Spleen (tissue), 11 donors: ENCODE measurements around the gene INSL3. TPM values are rescaled to one million over a fixed set of nuclear protein-coding genes. Genes with fewer than 3 reads are reported as not detected.

Experiments
- DNase-seq: peaks from one replicate; pipeline ENCODE4 v3.0.0-alpha.2; 2020
- H3K27ac ChIP-seq, 8 donors: fragments of 200-600 bp; sonication (generic) in 7 of 8; 1 replicate in 4 of 8; 2 replicates in 4 of 8; pipeline versions ENCODE4 v1.5.0 to v1.8.0; 2016 to 2021; ENCODE audit warnings: inconsistent platforms in 4 of 8, mild to moderate bottlenecking in 4 of 8, moderate library complexity in 1 of 8
- H3K27me3 ChIP-seq, 7 donors: fragments of 200-600 bp; sonication (generic) in 6 of 7; replicated peaks in 1 of 7; 1 replicate in 4 of 7; 2 replicates in 3 of 7; pipeline versions ENCODE4 v1.5.0 to v1.8.0; 2016 to 2021; ENCODE audit warnings: inconsistent platforms in 3 of 7, mild to moderate bottlenecking in 1 of 7
- H3K36me3 ChIP-seq, 6 donors: fragments of 200-600 bp; sonication (generic) in 5 of 6; 1 replicate in 4 of 6; 2 replicates in 2 of 6; pipeline versions ENCODE4 v1.5.0 to v1.8.0; 2016 to 2021; ENCODE audit warnings: inconsistent platforms in 2 of 6
- H3K4me1 ChIP-seq, 6 donors: fragments of 200-600 bp; sonication (generic) in 5 of 6; 1 replicate in 3 of 6; 2 replicates in 3 of 6; pipeline versions ENCODE4 v1.5.0 to v1.8.0; 2016 to 2021; ENCODE audit warnings: inconsistent platforms in 3 of 6
- H3K4me3 ChIP-seq, 8 donors: fragments of 200-600 bp; sonication (generic) in 7 of 8; 1 replicate in 4 of 8; 2 replicates in 4 of 8; pipeline versions ENCODE4 v1.5.0 to v1.8.0; 2016 to 2021; ENCODE audit warnings: inconsistent platforms in 4 of 8, mild to moderate bottlenecking in 4 of 8, moderate library complexity in 2 of 8
- H3K9me3 ChIP-seq, 8 donors: fragments of 200-600 bp; sonication (generic) in 7 of 8; 1 replicate in 4 of 8; 2 replicates in 4 of 8; pipeline versions ENCODE4 v1.5.0 to v1.8.0; 2016 to 2021; ENCODE audit warnings: inconsistent platforms in 4 of 8
- POLR2A ChIP-seq, 3 donors: fragments of 450-650 bp; IDR thresholded peaks; one replicate each; pipeline ENCODE4 v1.5.1; 2017; ENCODE audit warnings: antibody characterized with exemption in 3 of 3, mild to moderate bottlenecking in 1 of 3
- POLR2AphosphoS5 ChIP-seq, 3 donors: sonication (generic); formaldehyde crosslinking; IDR thresholded peaks; one replicate each; pipeline ENCODE4 v1.5.1; 2017; ENCODE audit warnings: antibody characterized with exemption in 3 of 3
- WGBS, 5 donors: extraction: QIAGEN DNeasy Blood & Tissue Kit in 3 of 5; methylation state at CpG; one replicate each; pipeline versions ENCODE4 v1.1.5 to v1.1.7; 2013 to 2018; 5-methylcytosine and 5-hydroxymethylcytosine counted together
- intact Hi-C: fragments of 100-400 bp; cut with DNase I; formaldehyde crosslinking; loops from one replicate; pipeline ENCODE4 v1.15.0; 2023; ENCODE audit warnings: low total_unique reads
- polyA plus RNA-seq, 3 donors: library from polyadenylated mRNA; stranded (reverse); fragments of 200-250 nt; gene quantifications; one replicate each; pipeline ENCODE4 v1.2.1, GENCODE V29; 2013
- total RNA-seq, 7 donors: library from RNA; depleted of rRNA in 3 of 7; stranded (reverse); fragments of >200 nt in 3 of 7; fragmentation: NEBNext Ultra II Directional in 4 of 7; extraction: Animal tissue kit (Norgen Biotek cat#: 25700) in 4 of 7; gene quantifications; one replicate each; pipeline versions ENCODE4 v1.1.0 to v1.2.1, GENCODE V29; 2016 to 2021
- TF ChIP-seq, protein P1 (sequence below), 11 experiments: fragments of 200-600 bp in 7 of 11; fragments of 450-650 bp in 4 of 11; sonication (generic) in 4 of 11; IDR thresholded peaks in 8 of 11; conservative IDR thresholded peaks in 3 of 11; 1 replicate in 7 of 11; 2 replicates in 4 of 11; pipeline versions ENCODE4 v1.4.0 to v1.8.0; 2016 to 2021; ENCODE audit warnings: antibody characterized with exemption in 11 of 11, inconsistent platforms in 4 of 11, mild to moderate bottlenecking in 1 of 11
- donor health status: healthy with polysubstance abuse.
- donor health status: DM: no; HTN: no; CAD: no; lungs with moderate emphysema.
- donor health status: DM: no; HTN: no; CAD: no.
- donor health status: Bipolar disorder and iron deficiency.
- donor health status: healthy.
- donor health status: DM: no; HTN: no; CAD: no.
- donor health status: DM: yes; HTN: yes; CAD: no.

Gene INSL3
- total and polyA plus RNA-seq, 10 donors, result 2.1 to 6.3 (median 3.0) TPM

GRCh38 chr19:17812099-17812498, 9.2 kb downstream of the INSL3 start:
- peaks cover 0 to 27% (median 13%) of the 10 kb centered on the region in 7 donors for H3K27me3 ChIP-seq
- no peak overlapping the region for H3K27ac ChIP-seq
- H3K36me3 ChIP-seq, result peaks cover 0 to 9% (median 0%) of the 10 kb centered on the region in 6 donors
- TF ChIP-seq, protein P1, sequence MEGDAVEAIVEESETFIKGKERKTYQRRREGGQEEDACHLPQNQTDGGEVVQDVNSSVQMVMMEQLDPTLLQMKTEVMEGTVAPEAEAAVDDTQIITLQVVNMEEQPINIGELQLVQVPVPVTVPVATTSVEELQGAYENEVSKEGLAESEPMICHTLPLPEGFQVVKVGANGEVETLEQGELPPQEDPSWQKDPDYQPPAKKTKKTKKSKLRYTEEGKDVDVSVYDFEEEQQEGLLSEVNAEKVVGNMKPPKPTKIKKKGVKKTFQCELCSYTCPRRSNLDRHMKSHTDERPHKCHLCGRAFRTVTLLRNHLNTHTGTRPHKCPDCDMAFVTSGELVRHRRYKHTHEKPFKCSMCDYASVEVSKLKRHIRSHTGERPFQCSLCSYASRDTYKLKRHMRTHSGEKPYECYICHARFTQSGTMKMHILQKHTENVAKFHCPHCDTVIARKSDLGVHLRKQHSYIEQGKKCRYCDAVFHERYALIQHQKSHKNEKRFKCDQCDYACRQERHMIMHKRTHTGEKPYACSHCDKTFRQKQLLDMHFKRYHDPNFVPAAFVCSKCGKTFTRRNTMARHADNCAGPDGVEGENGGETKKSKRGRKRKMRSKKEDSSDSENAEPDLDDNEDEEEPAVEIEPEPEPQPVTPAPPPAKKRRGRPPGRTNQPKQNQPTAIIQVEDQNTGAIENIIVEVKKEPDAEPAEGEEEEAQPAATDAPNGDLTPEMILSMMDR (IDR thresholded peaks at IDR 0.05 in 8 of 11, conservative IDR thresholded peaks at IDR 0.05 in 3 of 11), result no peak
- TF ChIP-seq POLR2A (IDR thresholded peaks at IDR 0.05) (no peak), POLR2AphosphoS5 (IDR thresholded peaks at IDR 0.05) (no peak)
- 82 to 95% (median 85%) methylated on average over 4 to 5 of the region's 5 CpGs for WGBS, 5 donors
- intact Hi-C loops, result no loop called here
- peaks cover 0 to 9% (median 2%) of the 10 kb centered on the region in 6 donors for H3K4me1 ChIP-seq
- H3K9me3 ChIP-seq, result no peaks in the 10 kb centered on the region
- DNase-seq, result no peak
- no peak overlapping the region for H3K4me3 ChIP-seq

- DNase-seq, result no peak
- intact Hi-C loops, result no loop called here
- Histone ChIP-seq H3K4me1 (peaks cover 0 to 9% (median 2%) of the 10 kb centered on the region in 6 donors), H3K9me3 (no peaks in the 10 kb centered on the region), H3K27ac (no peak overlapping the region), H3K4me3 (no peak overlapping the region), H3K27me3 (peaks cover 0 to 27% (median 13%) of the 10 kb centered on the region in 7 donors), H3K36me3 (peaks cover 0 to 6% (median 0%) of the 10 kb centered on the region in 6 donors)
- TF ChIP-seq, protein P1 (IDR thresholded peaks at IDR 0.05 in 8 of 11, conservative IDR thresholded peaks at IDR 0.05 in 3 of 11), result no peak
- 85 to 91% (median 87%) methylated on average over 15 to 20 of the region's 20 CpGs for WGBS, 5 donors
These were observed 9.6 kb downstream of the INSL3 start for GRCh38 chr19:17811681-17812080.

GRCh38 chr19:17811103-17811502, 10.2 kb downstream of the INSL3 start:
- 85 to 96% (median 90%) methylated on average over 2 of the region's 2 CpGs for WGBS, 5 donors

DNA sequence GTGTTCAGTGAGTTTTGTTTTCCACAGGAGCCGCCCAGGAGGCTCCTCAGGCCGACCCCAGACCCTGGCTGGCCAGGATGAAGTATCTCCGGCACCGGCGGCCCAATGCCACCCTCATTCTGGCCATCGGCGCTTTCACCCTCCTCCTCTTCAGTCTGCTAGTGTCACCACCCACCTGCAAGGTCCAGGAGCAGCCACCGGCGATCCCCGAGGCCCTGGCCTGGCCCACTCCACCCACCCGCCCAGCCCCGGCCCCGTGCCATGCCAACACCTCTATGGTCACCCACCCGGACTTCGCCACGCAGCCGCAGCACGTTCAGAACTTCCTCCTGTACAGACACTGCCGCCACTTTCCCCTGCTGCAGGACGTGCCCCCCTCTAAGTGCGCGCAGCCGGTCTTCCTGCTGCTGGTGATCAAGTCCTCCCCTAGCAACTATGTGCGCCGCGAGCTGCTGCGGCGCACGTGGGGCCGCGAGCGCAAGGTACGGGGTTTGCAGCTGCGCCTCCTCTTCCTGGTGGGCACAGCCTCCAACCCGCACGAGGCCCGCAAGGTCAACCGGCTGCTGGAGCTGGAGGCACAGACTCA, 13.5 kb downstream of the INSL3 start:
- WGBS, 5 donors, result 47 to 76% (median 54%) methylated on average over 22 to 38 of the region's 38 CpGs
- H3K4me1 ChIP-seq, result peaks cover 0 to 20% (median 12%) of the 10 kb centered on the region in 6 donors
- H3K9me3 ChIP-seq, result no peaks in the 10 kb centered on the region
- H3K36me3 ChIP-seq, result no peaks in the 10 kb centered on the region
- peak; percentile 75 for DNase-seq
- peak overlapping the region in 1 of 8 donors; percentile 22 for H3K4me3 ChIP-seq
- H3K27ac ChIP-seq, result no peak overlapping the region
- H3K27me3 ChIP-seq, result peaks cover 0 to 27% (median 13%) of the 10 kb centered on the region in 7 donors
- intact Hi-C loops, result no loop called here
- TF ChIP-seq, protein P1 (IDR thresholded peaks at IDR 0.05 in 8 of 11, conservative IDR thresholded peaks at IDR 0.05 in 3 of 11), result no peak
- TF ChIP-seq POLR2AphosphoS5 (IDR thresholded peaks at IDR 0.05), result peak in 1 of 3 donors; percentile 16

More at GRCh38 chr19:17811103-17811502, 10.2 kb downstream of the INSL3 start:
- Histone ChIP-seq H3K27ac (no peak overlapping the region), H3K9me3 (no peaks in the 10 kb centered on the region), H3K4me1 (peaks cover 0 to 9% (median 2%) of the 10 kb centered on the region in 6 donors), H3K27me3 (peaks cover 0 to 27% (median 13%) of the 10 kb centered on the region in 7 donors), H3K36me3 (peaks cover 0 to under 1% (median 0%) of the 10 kb centered on the region in 6 donors), H3K4me3 (no peak overlapping the region)
- no peak for DNase-seq
- intact Hi-C loops, result no loop called here
- TF ChIP-seq, protein P1 (IDR thresholded peaks at IDR 0.05 in 8 of 11, conservative IDR thresholded peaks at IDR 0.05 in 3 of 11), result no peak
- TF ChIP-seq POLR2A (IDR thresholded peaks at IDR 0.05) (no peak), POLR2AphosphoS5 (IDR thresholded peaks at IDR 0.05) (no peak)
